Activated CD8-positive, alpha-beta T cell treated with anti-CD3 and anti-CD28 coated beads for 36 hours (primary cell): Measurements from ENCODE around the gene RRM1. TPM values are rescaled to one million over a fixed set of nuclear protein-coding genes. Genes with fewer than 3 reads are reported as not detected.

Source experiments
- ATAC-seq: fragments of 200-7000 bp; cut with Tn5 transposase; one replicate; pipeline ENCODE4 v1.10.0; 2021; ENCODE audit warnings: mild to moderate bottlenecking, moderate library complexity
- CTCF ChIA-PET: fragments of 350-600 bp; sonication (Branson Sonifier 250); formaldehyde crosslinking; loops from one replicate; lab custom pipeline; 2021; ENCODE audit warnings: antibody characterized with exemption; lab: Charles Lee
- POLR2A ChIA-PET: fragments of 350-600 bp; sonication (Branson Sonifier 250); formaldehyde crosslinking; loops from one replicate; lab custom pipeline; 2021; ENCODE audit warnings: antibody characterized with exemption; lab: Charles Lee
- DNase-seq: peaks from one replicate; pipeline ENCODE4 v3.0.0-alpha.2; 2020
- H3K27ac Mint-ChIP-seq: one replicate; pipeline ENCODE4 v1.8.0; 2021; ENCODE audit warnings: mild to moderate bottlenecking, mixed read lengths
- H3K27me3 Mint-ChIP-seq: one replicate; pipeline ENCODE4 v1.8.0; 2021; ENCODE audit warnings: mixed read lengths
- H3K36me3 Mint-ChIP-seq: one replicate; pipeline ENCODE4 v1.8.0; 2021; ENCODE audit warnings: low read depth, mixed read lengths
- H3K4me1 Mint-ChIP-seq: one replicate; pipeline ENCODE4 v1.8.0; 2021; ENCODE audit warnings: low read depth, mixed read lengths
- H3K4me3 Mint-ChIP-seq: one replicate; pipeline ENCODE4 v1.8.0; 2021; ENCODE audit warnings: mild to moderate bottlenecking, moderate library complexity, mixed read lengths
- H3K9me3 Mint-ChIP-seq: one replicate; pipeline ENCODE4 v1.8.0; 2021; ENCODE audit warnings: mixed read lengths
- intact Hi-C: fragments of 100-400 bp; cut with micrococcal nuclease; formaldehyde crosslinking; loops from one replicate; pipeline ENCODE4 v1.10.0; 2022
- total RNA-seq, 2 experiments: library from RNA; stranded (reverse); gene quantifications; one replicate each; pipeline ENCODE4 v1.2.3, GENCODE V29; 2021
- TF ChIP-seq, protein P1 (sequence below): fragments of 200-600 bp; IDR thresholded peaks from one replicate; pipeline ENCODE4 v1.8.0; 2022; ENCODE audit warnings: antibody characterized with exemption, mild to moderate bottlenecking

Gene RRM1
- total RNA-seq, 2 experiments from 2014 or later = 192 to 194 TPM

DNA sequence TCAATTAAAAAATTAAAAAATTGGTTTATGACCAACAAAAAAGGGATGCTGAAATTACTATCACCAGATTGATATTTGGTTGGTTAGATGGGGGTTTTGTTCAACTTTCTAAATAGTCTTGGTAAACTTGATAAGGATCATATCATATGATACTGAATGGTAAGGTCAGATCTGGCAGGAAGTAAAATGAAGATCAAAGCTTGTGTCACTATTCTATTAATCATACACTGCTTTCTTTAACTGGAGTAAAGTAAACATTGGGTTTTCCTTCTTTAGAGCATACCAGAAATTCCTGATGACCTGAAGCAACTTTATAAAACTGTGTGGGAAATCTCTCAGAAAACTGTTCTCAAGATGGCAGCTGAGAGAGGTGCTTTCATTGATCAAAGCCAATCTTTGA, 40.2 kb downstream of the RRM1 start:
- H3K9me3 Mint-ChIP-seq = peaks cover 4% of the 10 kb centered on the region
- no peak overlapping the region for H3K4me3 Mint-ChIP-seq
- ATAC-seq (no peak), DNase-seq (no peak)
- intact Hi-C loops = no loop called here
- TF ChIP-seq, protein P1, sequence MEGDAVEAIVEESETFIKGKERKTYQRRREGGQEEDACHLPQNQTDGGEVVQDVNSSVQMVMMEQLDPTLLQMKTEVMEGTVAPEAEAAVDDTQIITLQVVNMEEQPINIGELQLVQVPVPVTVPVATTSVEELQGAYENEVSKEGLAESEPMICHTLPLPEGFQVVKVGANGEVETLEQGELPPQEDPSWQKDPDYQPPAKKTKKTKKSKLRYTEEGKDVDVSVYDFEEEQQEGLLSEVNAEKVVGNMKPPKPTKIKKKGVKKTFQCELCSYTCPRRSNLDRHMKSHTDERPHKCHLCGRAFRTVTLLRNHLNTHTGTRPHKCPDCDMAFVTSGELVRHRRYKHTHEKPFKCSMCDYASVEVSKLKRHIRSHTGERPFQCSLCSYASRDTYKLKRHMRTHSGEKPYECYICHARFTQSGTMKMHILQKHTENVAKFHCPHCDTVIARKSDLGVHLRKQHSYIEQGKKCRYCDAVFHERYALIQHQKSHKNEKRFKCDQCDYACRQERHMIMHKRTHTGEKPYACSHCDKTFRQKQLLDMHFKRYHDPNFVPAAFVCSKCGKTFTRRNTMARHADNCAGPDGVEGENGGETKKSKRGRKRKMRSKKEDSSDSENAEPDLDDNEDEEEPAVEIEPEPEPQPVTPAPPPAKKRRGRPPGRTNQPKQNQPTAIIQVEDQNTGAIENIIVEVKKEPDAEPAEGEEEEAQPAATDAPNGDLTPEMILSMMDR = no peak
- no peak overlapping the region for H3K27ac Mint-ChIP-seq
- H3K27me3 Mint-ChIP-seq = no peaks in the 10 kb centered on the region
- ChIA-PET POLR2A (no interaction called here), CTCF (no interaction called here)
- no peaks in the 10 kb centered on the region for H3K4me1 Mint-ChIP-seq
- H3K36me3 Mint-ChIP-seq = peaks cover 62% of the 10 kb centered on the region

DNA sequence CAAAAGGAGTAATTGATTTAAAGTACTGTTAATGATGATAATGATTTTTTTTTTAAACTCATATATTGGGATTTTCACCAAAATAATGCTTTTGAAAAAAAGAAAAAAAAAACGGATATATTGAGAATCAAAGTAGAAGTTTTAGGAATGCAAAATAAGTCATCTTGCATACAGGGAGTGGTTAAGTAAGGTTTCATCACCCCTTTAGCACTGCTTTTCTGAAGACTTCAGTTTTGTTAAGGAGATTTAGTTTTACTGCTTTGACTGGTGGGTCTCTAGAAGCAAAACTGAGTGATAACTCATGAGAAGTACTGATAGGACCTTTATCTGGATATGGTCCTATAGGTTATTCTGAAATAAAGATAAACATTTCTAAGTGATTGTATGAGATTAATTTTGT, 43.9 kb downstream of the RRM1 start:
- POLR2A ChIA-PET = no interaction called here

DNA sequence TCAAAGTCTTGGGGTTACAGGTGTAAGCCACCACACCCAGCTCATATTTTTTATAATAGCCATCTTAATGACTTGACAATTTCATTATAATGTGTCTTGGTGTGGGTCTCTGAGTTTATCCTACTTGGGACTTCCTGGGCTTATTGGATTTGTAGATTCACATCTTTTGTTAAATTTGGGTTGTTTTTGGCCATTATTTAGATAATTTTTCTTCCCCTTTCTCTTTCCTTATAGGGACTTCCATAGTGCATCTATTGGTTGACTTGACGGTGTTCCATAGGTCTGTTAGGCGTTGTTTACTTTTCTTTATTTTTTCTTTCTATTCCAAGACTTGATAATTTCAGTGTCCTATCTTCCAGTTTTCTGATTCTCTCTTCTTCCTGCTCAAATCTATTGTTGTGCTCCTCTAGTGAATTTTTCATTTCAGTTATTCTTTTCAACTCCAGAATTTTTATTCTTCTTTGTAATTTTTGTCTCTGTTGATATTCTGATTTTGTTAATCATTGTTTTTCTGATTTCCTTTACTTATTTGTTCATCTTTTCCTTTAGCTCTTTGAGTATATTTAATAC, 45.6 kb downstream of the RRM1 start:
- no peak for DNase-seq
- no peak for ATAC-seq
- H3K27me3 Mint-ChIP-seq = no peaks in the 10 kb centered on the region
- no peak overlapping the region for H3K4me3 Mint-ChIP-seq
- H3K27ac Mint-ChIP-seq = no peak overlapping the region
- H3K9me3 Mint-ChIP-seq = peaks cover 15% of the 10 kb centered on the region
- intact Hi-C loops = no loop called here
- ChIA-PET CTCF (no interaction called here), POLR2A (no interaction called here)
- TF ChIP-seq, protein P1 = no peak
- peaks cover 71% of the 10 kb centered on the region for H3K36me3 Mint-ChIP-seq
- H3K4me1 Mint-ChIP-seq = no peaks in the 10 kb centered on the region

More for the DNA sequence above, 43.9 kb downstream of the RRM1 start:
- CTCF ChIA-PET = no interaction called here
- no peak overlapping the region for H3K4me3 Mint-ChIP-seq
- DNase-seq (no peak), ATAC-seq (no peak)
- no peaks in the 10 kb centered on the region for H3K4me1 Mint-ChIP-seq
- no peak overlapping the region for H3K27ac Mint-ChIP-seq
- H3K36me3 Mint-ChIP-seq = peaks cover 80% of the 10 kb centered on the region
- intact Hi-C loops = no loop called here
- H3K9me3 Mint-ChIP-seq = peaks cover 15% of the 10 kb centered on the region
- TF ChIP-seq, protein P1 = no peak
- H3K27me3 Mint-ChIP-seq = no peaks in the 10 kb centered on the region

DNA sequence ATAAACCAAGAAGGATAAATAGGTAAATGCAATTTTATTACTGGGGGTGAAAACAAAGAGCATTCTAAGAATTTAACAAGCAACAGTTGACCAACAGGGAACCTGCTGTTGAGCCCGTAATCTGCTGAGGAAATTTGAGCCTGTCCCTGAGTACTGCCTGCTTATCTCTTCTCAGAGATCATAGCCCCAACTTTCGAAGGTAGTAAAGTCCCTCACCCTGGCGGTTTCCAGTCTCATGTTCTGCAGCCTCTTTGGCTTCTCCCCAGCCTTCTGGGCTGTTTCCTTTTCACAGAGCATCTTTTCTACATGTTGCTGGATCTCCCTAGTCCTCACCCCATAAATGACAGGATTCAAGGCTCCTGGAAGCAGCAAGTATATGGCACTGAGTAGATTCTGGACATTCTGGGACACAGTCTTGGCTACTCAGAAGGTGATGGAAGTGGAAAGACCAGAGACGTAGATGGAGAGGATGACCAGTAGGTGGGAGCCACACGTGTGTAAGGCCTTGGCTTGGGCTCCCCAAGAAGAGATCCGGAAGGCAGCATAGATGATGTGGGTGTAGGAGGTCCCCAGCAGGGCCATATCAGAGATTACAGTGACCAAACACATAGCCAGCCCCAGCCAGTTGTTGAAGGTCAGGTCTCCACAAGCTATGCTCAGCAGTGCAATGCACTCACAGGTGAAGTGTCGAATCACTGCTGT, 51.6 kb downstream of the RRM1 start:
- DNase-seq (no peak), ATAC-seq (no peak)
- intact Hi-C loops = no loop called here
- TF ChIP-seq, protein P1 = no peak
- ChIA-PET CTCF (no interaction called here), POLR2A (no interaction called here)
- Mint-ChIP-seq H3K36me3 (peaks cover 22% of the 10 kb centered on the region), H3K27me3 (no peaks in the 10 kb centered on the region), H3K4me3 (no peak overlapping the region), H3K27ac (no peak overlapping the region), H3K9me3 (no peaks in the 10 kb centered on the region), H3K4me1 (no peaks in the 10 kb centered on the region)

DNA sequence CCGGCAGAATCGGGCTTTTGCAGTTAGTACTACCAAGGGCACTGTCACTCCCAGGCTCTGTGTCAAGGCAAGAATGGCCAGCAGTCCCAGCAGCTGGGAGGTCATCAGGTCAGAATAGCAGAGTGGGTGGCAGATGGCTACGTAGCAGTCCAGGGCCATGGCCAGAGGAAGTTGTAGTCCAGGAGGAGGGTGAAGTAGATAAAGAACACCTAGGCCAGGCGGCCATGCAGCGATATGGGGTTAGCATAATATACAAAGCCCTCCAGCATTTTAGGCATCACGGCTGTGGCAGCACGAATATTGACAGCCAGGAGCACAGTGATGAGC, 52.1 kb downstream of the RRM1 start:
- Mint-ChIP-seq H3K27me3 (no peaks in the 10 kb centered on the region), H3K4me3 (no peak overlapping the region), H3K9me3 (no peaks in the 10 kb centered on the region), H3K36me3 (peaks cover 17% of the 10 kb centered on the region), H3K4me1 (no peaks in the 10 kb centered on the region), H3K27ac (no peak overlapping the region)
- TF ChIP-seq, protein P1 = no peak
- no peak for ATAC-seq
- no peak for DNase-seq
- POLR2A ChIA-PET = no interaction called here
- intact Hi-C loops = no loop called here
- CTCF ChIA-PET = no interaction called here
